Stimulated activated CD4-positive, alpha-beta T cell treated with anti-CD3 and anti-CD28 coated beads, Interleukin-2, amount 100 ng/mL, for 24 hours (primary cell): ENCODE data around the gene HTR7.
"Not testable (repeated sequence)": the region's sequence is repeated elsewhere in the genome, so short reads cannot be mapped to it uniquely, and the experiment has no call there.

Experiments
- DNase-seq, 2 donors: peaks; one replicate each; pipeline ENCODE4 v3.0.0-alpha.2; 2020

Gene HTR7

DNA sequence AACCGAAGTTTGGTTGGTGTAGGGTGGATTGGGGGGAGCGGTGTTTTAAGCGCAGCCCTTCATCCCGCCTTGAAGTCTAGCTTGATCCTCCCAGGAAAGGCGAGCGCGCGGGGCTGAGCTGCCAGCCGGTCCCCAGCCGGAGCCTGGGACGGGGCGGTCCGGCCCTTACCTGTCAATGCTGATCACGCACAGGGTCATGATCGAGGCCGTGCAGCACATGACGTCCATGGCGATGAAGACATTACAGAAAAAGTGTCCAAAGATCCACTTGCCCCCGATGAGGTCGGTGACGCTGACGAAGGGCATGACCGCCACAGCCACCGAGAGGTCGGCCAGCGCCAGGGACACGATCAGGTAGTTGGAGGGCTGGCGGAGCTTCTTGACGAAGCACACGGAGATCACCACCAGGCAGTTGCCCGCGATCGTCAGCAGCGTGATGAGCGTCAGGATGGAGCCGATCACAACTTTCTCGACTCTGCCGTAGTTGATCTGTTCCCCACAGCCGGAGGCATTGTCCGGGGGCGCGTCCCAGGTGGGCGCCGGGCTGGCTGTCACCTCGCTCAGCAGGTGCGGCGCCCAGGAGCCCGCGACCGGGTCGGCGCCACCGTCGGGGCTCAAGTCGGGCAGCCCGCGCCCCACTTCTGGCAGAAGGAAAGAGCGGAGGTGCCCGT is 740 bp downstream of the HTR7 start:
- DNase-seq = no peak

DNA sequence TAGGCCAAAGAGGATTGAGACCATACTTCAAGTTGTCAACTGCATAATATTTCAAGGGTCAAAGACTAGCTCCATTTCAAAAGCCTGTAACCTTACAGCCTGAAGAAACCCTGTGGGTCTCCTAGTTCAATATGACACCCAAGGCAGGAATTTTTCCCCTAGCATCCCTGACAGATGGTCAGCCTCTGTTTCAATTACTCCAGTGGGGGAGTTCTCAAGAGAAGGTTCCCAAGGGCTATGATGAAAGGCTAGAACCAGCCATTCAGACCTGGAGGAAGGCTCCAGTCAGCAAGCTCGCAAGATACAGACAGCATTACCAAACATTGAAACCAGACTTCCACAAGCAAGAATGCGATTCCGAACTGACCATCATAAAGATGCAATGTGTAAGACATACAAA is 1.6 kb downstream of the HTR7 start:
- DNase-seq = no peak

DNA sequence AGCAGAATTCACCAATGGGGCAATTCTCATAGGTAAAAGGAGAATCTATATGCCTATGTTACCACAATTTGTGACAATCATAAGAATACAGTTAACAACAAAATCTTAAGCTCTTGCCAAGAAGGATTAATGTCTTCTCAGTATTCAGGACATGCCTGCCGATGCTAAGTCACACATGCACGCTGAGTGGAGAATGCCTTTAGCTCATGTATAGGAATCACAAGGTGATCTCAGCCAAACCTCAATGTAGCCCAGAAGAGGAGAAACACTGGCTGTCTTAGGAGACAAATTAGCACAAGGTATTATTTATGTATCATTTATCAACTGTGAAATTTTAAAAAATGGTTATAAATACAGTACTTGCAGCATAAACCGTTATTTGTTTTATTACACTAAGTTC is 2.7 kb downstream of the HTR7 start:
- no peak for DNase-seq

DNA sequence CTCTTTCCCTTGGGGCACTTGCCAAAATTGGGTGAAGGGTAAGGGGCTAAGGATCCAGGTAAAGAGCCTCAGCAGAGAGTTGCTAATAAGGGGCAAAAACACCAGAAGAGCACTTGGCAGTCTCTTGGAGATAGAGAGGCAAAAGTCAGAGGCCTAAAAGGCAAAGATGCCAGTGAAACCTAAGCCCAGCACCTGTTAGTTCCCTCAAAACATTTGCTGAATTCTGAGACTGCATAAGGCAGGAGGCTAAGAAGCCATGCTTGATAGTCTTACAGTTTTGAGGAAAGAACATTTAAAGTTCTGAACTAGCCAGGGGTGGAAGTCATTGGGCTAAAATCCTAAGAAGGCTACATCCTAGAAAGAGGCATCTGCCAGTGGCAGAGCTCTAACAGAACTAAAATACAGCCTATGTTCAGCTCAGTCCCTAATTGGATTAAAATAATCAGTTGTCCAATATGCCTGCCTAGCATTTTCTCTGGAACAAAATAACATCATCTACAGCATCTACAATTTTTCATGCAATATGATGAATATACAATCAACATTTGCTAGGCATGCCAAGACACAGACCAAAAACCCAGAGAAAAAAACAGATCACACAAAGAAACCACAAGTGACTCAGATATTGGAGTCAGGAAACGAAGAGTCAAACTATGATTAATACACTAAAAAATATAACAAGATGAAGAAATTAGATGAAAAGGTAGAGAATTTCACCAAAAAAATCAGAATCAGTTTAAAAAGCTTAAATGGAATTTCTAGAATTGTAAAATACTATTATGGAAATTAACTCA is 7.7 kb downstream of the HTR7 start:
- no peak for DNase-seq

DNA sequence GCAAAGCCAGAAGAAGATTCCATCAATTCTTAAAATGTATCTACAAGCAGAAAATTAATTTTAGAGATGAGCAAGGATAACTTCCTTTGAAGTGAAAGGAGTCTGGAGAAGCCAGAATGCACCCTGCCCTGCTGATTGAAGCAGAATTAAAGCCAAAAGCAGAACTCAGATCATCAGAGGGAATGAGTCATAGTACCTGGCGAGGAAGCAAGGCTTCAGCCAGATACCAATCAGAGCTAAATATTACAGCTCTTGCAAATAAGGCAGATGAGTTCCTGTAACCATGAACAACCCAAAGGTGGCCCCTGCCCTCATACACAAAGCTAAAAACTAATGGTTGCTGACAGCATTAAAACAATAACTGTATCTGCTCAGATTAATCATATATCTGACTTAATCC is 10.4 kb downstream of the HTR7 start:
- no peak for DNase-seq

DNA sequence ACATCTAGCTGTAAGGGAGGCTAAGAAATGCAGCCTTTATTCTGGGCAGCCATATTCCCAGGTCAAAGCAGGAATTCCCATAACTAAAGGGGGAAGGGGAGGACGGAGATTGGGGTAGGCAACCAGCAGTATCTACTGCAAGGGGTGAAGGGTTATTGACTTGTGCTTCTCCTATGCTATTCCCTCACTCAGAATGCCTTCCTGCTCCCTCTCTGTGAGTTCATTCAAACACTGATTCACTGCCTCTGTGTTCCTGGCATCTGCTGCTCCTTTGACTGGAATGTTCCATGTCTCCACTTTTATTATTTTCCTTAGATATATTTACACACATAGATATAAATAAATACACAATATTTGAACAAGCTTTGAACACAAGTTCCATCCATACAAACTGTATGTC is 11.1 kb downstream of the HTR7 start:
- no peak for DNase-seq

DNA sequence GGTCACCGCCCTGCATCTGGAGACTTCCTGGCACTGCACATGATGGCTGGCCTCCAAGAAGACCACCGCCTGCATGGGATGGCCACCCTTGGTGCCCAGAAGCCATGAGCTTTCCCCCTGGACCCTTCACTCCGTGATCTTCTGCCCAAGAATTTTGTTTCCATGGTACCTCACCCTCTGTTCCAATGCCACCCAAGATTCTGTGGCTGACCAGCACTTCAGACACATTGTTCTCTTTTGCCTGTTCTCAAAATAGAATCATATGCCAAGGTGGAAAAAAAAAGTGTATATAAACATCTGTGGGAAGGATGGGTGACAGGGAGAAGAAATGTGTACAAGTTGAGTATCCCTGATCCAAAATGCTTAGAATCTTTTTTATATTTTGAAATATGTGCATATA is 12.1 kb downstream of the HTR7 start:
- no peak for DNase-seq

DNA sequence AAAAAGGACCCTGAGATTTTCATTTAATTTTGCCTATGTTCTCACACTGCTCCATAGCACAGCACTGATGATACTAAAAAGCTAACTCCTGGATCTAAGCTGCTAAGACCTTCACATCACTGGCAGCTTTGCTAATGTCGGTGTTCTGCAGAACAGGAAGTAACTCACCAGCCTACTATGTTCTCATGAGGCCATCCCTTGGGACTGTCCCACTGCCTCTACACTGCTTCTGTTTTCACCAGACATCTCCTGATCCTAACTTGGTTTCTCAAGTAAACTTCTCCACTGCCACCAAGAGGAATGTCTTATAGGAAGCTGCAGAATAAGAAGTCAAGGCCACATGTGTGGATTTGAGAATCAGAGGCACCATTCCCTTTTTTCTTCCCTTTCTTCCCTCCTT is 15.1 kb downstream of the HTR7 start:
- no peak for DNase-seq

DNA sequence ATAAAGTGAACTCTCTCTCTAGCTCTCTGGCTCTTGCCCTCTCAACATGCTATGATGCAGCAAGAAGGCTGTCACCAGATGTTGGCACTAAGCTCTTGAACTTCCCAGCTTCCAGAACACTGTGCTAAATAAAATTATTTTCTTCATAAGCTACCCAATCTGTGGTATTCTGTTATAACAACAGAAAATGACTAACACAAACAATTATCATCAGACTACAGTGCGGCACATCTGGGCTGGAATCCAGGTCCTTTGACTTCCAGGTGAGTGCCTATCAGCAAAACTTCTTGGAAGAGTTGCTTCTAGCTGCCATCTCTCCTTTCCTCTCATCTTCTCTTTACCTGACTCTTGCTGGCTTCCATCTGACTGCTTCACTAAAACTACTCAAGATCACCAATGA is 20.4 kb downstream of the HTR7 start:
- no peak for DNase-seq

DNA sequence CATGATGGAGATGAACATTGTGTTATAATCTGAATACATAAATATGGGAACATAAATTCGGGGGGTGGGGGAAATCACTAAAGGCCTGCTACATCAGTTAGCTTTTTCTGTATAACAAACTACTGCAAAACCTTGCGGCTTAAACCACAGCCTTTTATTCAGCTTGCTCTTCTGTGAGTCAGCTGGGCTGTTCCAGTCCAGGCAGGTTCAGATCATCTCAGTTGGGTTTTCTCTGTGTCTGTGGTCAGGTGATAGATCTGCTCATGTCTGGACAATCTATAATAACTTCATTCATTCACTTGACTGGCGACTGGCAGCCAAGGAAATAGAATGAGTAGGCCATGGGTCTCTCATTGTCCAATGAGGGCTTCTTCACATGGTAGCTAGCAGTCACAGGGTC is 23.5 kb downstream of the HTR7 start:
- DNase-seq = no peak

DNA sequence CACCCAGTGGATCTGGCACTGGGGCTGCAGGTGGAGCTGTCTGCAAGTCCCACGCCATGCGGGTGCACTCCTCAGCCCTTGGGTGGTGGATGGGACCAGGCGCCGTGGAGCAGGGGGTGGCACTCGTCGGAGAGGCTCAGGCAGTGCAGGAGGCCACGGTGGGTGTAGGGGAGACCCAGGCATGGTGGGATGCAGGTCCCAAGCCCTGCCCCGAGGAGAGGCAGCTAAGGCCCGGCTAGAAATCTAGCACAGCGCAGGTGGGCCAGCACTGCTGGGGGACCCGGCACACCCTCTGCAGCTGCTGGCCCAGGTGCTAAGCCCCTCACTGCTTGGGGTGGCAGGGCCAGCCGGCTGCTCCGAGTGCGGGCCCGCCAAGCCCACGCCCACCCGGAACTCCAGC is 25.7 kb downstream of the HTR7 start:
- no peak for DNase-seq

DNA sequence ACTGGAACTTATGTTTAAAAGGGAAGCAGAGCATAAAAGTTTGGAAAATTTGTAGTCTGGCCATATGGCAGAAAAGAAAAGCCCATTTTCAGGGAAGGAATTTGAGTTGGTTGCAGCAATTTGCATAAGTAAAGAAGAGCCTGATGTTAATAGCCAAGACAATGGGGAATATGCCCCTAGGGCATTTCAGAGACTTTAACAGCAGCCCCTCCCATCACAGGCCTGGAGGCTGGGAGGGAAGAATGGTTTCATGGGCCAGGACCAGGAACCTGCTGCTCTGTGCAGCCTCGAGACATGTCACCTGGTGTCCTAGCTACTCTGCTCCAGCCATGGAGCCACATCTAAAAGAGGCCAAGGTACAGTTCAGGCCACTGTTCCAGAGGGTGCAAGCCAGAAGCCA is 35.3 kb downstream of the HTR7 start:
- DNase-seq = no peak

DNA sequence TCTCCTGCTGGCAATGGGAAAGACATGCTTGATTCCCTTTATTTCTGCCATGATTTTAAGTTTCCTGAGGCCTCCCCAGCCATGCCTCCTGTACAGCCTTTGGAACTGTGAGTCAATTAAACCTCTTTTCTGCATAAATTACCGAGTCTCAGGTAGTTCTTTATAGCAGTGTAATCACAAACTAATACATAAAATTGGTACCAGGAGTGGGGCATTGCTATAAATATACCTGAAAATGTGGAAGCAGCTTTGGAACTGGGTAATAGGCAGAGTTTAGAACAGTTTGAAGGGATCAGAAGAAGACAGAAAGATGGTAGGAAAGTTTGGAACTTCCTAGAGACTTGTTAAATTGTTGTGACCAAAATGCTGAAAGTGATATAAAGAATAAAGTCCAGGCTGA is 36.0 kb downstream of the HTR7 start:
- DNase-seq = not testable (repeated sequence)

DNA sequence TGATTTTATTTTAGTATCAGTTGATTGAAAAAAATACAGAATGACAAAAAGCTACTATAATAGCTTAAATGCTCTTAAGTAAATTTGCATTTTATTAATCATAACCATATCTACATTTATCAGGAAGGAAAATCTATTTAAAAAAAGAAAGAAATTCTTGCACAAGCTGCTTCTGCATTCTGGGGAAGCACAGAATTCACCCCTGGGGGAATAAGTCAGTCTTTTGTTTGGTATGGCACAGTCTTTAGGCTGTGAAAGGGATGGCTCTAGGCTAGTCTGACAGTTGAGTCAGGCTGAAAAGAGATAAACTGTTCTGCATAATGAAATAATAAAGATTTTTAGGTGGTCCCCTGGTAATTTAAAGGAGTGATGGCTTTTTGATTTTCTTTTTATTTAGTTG is 37.9 kb downstream of the HTR7 start:
- DNase-seq = no peak

DNA sequence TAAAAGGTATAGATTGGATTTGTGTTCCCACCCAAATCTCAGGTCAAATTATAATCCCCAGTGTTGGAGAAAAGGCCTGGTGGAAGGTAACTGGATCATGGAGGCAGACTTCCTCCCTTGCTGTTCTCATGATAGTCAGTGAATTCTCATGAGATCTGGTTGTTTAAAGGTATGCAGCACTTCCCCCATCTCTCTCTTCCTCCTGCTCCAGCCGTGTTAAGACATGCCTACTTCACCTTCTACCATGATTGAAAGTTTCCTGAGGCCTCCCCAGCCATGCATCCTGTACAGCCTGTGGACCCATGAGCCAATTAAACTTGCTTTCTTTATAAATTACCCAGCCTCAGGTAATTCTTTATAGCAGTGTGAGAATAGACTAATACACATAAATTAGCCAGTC is 39.1 kb downstream of the HTR7 start:
- no peak for DNase-seq

DNA sequence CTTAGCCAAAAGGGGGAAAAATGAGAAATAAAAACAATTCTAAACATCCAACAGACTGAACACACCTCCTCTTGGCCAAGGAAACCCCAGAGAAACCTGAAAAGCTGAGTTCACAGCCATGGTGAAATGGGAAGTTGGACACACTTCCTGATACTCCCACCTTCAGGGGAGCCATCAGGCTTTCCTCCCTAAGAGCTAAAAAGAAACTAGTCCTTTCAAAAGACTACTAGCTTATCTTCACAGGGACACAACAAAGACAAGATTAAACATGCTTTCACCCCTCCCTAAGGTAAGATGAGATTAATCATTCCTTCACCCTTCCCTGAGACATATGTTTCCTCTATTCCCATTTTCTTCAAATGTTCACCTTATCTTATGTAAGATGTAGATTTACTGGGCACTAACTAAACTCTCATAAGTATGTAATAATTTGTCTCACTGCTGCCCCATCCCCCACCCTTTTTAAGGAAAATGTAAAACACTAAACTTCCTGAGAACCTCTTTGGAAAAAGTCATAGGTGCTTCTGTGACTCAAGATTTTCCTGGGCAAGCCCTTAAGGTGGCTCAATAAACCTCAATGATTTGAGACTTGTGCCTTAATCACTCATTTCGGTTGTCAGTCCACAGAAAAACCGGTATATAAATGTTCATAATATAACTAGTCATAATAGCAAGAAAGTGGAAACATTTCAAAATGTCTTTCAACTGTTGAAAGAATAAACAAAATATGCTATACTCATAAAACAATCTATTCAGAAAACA is 40.5 kb downstream of the HTR7 start:
- no peak for DNase-seq

DNA sequence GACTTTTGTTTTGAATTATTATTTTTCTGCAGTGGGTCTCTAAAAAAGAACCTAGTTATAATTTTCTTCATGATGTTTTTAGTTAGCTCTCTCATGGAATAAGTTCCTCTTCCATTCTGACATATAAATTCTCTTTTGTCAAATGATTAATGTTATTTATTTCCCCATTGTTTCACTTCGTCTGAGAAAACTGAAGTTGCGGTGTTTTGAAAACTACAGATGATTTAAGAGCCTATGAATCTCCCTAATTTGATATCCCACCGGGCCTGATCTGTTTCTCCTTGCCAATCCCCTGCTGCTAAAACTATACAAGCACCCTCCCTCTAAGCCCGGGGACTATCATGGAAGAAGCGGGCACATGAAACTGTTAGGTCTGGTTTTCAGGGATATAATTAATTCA is 41.4 kb downstream of the HTR7 start:
- DNase-seq = no peak

DNA sequence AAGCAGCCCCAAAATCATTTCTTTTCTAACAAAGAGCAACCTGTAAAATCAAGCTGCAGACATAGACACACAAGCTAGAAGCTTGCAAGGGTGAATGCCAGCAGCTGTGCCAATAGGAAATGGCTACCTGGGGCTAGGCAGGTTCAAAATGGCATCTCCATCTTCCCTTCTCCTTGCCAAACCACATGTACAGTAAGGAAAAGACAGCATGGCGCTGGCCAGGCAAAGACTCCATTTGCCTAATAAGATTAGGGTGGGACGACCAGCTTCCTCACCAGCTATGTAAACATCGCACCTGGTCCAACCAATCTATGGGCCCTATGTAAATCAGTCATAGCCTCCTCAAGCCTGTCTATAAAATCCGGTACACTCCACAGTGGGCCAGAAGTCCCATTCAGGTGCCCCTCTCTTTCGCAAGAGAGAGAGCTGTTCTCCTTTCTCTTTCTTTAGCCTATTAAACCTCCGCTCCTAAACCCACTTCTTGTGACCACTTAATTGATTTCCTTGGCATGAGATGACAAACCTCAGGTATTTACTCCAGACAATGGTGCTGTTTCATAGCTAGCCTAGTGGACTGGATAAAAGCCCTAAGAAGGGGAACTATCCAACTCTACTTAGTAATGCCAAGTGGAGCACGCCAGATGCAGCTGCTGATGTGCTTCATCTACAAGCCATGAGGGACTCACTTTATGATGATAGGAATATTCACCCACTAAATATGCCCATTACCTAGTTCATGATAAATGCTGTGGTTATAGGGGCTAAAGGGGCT is 44.1 kb downstream of the HTR7 start:
- no peak for DNase-seq

DNA sequence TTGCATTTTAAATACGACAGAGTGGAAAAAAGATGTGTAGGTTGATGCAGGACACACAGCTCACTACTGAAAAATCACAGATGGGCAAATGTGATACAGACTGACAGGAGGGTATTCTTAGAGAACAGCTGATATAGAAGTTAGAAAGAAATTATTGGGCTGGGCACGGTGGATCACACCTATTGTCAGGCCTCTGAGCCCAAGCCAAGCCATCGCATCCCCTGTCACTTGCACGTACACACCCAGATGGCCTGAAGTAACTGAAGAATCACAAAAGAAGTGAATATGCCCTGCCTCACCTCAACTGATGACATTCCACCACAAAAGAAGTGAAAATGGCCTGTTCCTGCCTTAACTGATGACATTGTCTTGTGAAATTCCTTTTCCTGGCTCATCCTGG is 50.7 kb downstream of the HTR7 start:
- not testable (repeated sequence) for DNase-seq

DNA sequence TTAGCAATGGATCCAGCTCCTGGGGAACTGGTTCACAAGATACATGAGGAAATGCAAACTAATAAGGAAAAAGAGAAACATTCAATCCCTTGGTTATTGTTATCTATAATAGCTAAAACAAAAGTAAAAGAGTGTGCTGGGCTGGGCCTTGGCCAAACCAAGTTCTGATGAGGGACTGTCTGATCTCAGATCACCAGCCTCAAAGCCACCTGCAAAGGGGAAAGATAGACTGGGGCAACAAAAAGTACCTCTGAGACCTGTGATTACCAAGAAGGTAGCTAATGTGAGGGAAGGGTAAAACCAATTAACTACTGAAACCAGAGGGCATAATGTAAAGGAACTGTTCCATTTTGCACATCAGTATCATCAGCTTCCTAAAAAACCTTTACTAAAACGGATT is 51.2 kb downstream of the HTR7 start:
- no peak for DNase-seq

DNA sequence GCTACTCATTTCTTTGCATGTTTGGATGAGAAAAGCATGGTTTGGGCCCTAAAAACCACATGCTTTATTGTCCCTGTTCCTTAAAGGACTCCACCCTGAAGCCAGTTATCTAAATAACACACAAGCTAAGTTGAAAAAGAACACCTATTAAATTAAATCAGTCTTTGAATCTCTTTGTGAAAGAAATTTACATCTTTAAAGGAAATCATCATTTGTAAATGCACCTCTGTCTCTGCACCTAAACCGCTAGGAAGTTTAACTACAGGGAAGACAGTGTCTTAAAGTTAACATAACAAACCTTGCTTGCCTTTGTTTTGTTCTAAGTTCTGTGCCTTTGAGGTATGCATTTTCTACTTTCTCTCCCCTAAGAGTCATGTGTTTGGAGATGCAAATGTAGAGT is 52.6 kb downstream of the HTR7 start:
- DNase-seq = no peak

DNA sequence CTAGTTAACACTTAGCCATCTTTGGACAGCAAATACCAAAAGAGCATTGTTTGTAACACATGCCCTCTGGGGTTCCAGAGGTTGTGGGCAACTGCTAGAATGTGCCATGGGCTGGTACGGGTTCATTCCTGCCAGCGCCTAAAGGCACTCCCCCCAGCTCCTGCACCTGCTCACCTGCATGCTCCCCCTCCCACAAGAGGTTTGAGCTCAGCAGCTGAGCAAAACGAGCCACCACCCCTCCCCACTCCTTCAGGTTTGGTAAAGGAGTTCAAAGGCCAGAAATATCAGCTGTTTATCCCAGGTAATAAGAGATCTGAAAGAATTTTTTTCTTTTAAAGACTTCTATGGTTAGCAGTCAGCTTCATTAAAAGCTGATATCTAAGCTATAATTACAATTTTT is 53.5 kb downstream of the HTR7 start:
- no peak for DNase-seq

DNA sequence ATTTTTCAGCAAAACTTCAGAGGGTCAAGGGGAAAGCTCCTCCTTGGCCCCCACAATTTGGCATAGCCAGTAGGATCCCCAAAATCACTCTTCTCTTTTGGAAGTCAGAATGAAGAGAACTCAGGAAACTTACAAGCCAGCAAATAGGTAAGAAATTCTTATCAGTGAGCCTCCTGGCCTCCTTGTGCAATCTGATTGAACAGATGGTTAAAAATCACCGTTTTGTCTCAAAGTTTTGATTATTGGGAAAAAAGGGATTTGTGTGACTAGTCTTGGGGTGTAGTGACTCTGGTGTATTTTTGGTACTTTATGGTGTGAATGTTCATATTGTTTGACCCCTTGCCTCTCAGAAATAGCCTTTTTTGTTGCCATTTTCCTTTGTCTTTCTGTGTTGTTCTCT is 56.2 kb downstream of the HTR7 start:
- no peak for DNase-seq
